Measurements from ENCODE around the gene TRAF1.
"Not testable (repeated sequence)": the region's sequence is repeated elsewhere in the genome, so short reads cannot be mapped to it uniquely, and the experiment has no call there.

The TRAF1 gene, protein sequence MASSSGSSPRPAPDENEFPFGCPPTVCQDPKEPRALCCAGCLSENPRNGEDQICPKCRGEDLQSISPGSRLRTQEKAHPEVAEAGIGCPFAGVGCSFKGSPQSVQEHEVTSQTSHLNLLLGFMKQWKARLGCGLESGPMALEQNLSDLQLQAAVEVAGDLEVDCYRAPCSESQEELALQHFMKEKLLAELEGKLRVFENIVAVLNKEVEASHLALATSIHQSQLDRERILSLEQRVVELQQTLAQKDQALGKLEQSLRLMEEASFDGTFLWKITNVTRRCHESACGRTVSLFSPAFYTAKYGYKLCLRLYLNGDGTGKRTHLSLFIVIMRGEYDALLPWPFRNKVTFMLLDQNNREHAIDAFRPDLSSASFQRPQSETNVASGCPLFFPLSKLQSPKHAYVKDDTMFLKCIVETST

DNA sequence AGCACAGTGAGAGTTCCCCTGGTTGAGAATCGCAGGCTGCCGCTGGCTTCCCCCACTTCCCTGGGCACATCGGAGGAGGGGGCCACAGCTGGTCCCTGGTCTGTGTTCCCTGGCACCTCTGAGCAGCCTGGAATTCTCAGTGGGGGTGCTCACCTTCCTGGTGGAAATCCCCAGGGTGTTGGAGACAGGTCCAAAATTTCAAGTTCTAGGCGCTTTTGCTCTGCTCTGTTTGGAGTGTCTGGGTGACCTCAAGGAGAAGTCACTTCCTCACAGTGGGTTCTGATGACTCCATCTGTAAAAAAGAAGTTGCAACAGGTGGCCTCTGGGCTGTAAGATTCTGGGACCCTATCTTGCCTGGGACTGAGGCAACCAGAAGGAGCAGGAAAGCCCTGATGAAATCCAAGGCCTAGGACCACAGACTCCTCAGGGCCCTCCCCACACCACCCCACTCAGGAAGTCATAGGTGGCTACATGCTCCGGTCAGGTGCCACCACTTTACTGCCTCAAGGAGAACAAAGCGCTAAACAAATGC, at the start of gene TRAF1:
TSS of gene TRAF1 (minus strand) at position 400 of the 532 bp plus-strand sequence. CDS start 721 bp downstream, outside the sequence.
- DNase-seq = no peak

DNA sequence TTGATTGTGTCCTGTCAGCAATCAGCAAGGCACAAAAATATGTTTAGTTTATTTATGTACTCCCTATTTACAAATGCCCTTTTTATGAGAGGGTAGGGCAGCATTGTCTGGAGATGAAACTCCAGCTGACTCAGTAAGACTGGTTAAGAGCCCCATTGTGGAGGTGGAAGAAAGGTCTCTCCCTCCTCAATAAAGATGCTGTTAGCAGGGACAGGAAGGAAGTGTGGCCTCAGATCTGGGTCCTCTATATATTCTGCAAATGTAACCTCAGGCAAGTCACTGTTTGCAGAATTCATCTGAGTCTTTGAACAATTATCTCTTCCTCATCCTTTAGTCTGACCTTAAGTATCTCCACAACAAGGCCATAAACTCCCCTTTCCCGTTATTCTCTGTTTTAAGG, 48.3 kb upstream of the TRAF1 start:
- no peak for DNase-seq

DNA sequence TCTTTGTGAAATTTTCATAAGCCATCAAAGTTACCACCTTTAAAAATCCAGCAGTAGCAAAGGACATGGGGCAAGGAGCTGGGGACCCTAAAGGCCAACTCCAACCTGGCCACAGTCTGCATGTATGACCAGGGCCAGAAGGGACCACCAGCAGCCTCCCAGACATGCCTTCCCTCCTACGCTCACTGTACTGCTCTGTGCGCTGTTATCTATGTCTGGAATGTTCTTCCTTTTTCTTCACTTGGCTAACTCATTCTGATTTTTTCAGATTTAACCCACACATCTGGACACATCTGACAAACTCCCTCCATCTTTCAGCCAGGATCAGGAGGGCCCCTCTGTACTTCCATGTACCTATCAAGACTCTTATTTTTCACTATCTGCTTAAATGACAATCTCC, 47.6 kb upstream of the TRAF1 start:
- no peak for DNase-seq

DNA sequence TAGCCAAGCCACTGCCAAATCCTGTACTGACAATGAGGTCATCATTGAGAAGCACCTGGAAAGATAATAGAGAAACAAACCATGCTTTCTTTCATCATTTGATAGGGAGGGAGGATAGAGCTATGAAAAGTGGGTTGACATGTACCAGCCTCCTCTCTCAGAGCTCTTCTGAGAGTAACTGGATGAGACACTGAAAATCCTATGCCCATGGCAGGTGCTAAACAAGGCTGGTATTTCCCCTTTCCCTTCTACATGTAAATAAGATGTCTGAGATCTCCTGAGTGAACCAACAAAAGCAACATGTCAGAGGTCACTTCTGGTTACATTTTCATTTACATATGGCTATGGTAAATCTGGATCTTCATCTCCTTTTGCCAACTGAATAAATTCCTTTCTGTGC, 45.3 kb upstream of the TRAF1 start:
- no peak for DNase-seq

DNA sequence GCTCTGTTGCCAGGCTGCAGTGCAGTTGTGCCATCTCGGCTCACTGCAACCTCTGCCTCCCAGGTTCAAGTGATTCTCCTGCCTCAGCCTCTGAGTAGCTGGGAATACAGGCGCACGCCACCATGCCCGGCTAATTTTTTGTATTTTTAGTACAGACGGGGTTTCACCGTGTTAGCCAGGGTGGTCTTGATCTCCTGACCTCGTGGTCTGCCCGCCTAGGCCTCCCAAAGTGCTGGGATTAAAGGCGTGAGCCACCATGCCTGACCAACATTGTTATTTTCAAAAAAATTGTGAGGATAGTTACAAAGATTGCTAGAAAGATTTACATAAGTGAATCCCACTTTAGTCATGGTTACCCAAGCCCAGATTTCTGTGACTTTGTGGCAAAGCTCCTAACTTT, 44.9 kb upstream of the TRAF1 start:
- not testable (repeated sequence) for DNase-seq

DNA sequence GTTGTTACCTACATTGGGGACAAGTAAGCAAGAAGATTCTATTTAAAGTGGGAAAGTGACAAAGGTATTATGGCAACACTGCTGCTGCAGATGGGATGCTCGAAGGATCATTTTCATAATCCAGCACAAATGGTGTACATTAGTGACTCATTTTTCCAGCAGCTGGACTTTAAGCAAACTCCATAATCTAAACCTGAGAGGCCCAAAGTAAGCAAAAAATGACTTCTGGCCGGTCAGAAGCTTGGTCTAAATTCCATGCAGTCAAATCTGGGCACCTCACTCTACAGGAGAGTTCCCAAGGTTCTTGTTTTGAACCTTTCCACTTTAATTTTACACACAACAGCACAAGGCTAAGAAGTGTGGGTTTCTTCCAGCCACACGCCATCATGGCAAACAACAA, 43.6 kb upstream of the TRAF1 start:
- DNase-seq = no peak

DNA sequence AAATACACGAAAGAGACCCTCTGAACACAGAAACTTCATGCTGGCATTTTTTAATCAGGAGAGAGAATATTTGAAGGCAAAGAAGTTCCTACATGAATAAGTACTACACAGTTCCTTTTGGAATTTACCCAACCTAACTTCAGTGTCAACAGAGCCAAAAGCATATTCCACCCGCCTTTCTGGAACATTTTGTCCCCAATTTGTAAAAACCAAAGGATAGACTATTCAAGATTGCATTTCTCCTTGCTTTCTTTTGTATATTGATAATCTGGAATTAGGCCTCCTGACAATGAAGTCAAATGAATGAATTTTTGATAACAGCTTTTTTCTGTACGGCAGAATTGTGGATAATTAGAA, 39.4 kb upstream of the TRAF1 start:
- DNase-seq = no peak

DNA sequence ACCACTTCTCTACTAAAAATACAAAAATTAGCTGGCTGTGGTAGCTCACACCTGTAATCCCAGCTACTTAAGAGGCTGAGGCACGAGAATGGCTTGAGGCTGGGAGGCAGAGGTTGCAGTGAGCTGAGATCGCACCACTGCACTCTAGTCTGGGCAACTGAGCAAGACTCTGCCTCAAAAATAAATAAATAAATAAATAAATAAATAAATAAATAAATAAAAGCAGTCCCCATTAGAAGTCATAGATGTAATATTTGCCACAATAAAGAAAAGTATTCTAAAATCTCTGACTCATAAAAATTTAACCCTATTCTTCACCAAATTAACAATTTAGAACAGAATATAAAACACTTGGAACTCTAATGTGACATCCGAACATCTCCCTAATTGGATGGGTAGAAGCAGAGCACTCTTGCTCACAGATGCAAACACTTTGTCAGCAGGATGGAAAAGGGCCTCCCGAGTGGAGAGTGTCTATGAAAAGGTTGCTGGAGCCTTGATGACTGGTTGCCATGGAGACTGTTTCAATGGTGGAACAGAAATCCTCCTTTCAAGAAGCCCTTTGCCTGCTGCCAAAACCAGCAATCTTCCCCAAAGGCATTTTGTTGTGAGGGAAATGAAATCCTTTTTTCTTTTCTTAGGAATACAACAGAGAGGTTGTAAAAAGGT, 38.9 kb upstream of the TRAF1 start:
- peak; percentile 17 to 60 for DNase-seq

DNA sequence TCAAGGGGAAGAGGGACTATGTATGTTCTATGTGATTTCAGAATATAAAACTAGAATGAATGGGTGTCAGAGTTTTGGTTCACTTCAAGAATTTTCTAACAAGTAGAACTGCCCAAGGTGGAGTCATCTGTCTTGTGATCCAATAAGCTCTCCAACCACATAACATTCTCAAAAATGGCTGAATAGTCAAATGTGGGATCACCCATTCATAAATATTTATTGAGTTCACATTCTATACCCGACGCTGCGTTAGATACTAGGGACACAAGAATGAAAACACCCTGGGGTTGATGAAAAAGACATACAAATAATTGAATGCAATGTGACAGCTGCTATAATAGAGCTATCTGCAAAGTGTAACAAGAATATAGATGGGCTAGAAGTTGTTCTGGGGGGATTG, 35.3 kb upstream of the TRAF1 start:
- no peak for DNase-seq

DNA sequence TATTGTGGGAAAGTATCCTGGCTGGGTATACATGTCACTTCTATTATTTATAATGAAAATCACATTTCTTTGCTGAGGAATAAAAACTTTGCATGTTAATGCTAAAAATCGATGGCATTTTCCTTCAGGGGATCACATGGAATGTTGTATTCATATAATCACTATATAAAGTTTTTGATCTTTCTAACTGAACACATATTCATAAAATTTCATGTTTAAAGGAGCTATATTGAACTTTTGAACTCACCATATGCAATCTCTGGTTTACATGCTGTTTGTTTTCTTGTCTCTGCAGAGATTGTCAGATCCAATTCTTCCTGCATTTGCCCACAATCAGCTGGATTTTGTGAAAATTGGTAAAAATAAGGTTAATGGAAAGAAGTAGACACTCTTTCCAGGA, 33.4 kb upstream of the TRAF1 start:
- no peak for DNase-seq

DNA sequence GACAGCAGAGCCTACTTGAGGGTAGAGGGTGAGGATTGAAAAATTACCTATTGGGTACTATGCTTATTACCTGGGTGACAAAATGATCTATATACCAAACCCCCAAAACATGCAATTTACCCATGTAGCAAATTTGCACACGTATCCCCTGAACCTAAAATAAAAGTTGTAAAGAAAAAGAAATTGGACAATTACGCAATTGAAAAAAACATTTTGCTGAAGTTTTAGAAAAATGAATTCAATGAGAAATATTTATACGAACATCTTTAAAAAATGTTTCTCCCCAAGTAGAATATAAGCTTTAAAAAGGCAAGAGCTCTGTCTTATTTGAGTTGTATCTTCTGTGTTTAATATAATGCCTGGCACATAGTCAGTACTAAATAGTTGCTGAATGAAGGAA, 30.3 kb upstream of the TRAF1 start:
- no peak for DNase-seq

DNA sequence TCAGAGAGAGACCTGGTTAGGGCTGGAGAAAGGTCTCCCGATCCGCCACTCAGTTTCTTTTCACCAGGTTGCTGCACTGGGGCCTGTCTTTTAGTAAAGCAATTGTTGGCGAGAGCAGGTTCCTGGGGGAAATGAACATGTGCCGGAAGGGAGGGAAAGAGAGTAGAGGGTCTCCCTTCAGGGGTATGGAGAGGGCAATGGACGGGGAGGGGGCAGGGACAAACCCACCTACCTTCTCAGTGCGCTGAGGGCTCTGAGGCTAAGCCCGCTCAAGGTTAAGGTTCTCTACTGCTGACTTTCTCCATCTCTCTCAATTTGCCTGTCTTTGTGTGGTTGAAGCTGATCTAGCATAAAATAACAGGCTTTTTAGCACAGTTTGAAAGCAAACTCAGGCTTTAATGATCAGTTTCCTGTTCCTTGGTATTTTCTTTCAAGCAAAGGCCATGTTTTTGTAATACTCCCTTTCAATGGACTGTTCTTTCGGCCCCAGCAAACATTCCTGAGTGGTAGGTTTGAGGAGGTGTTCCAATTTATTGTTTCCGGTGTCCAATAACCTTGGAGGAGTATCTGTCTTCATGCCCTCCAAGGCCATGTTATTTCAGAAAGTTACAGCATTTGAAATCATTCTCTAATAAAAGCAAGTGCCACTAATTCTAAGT, 25.5 kb upstream of the TRAF1 start:
- no peak for DNase-seq

DNA sequence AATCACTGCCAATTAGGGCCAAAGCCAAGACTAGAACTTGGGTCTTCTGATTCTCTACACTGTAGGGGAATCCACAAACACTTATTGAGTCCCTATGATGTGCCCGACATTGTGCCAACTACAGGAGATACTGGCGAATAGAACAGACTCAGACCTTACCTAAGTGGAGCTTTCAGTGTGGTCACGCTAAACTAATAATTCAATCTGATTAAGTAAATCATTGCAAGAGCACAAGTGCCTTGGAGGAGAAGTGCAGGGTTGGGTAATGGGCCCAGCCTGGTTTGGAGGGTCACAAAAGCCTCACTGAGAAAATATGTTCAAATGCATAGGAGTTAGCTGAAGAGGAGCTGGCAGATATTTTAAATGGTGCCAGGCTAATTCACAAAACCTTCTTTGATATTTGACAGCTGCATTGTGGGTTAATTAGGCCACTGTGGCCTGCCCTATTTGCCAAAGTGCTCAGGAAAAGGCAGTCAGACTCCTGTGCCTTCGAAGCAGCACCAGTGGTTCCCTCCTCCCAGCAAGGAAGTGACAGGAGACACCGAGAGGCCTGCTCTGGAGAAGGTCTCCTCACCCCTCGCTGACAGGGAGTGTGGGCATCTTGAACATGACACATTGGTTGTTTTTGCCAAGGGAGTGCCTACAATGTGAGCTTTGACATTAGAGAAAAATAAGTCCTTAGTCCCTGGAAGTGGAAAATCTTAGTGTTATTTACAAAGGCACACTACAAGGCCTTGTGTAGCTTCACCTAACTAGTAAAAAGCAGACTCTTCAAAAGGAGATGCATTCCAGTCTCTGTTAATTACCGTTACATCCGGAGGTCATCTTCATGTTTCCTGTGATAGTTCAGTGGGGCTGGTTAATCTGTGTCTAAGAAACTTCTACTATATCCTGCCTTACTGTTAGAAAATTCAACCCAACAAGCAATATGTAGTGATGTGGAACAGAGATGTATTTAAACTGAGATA, 24.1 kb upstream of the TRAF1 start:
- no peak for DNase-seq

DNA sequence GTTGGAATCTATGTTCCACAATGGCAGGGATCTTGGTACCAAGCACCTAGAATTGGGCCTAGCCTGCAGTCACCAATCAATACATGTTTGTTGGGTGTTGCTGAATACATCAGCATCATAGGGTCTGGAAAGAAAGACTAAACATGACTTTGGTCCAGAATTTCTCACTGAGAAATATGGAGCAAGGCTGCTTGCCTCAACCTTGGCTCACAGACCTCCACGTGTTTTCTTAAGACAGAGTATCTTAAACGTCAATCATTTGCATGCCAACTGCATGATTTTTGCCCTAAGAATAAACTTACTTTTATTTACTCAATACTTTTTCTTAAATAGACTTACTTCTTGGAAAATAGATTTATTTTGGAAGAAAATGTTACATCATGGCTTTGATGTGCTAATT, 22.7 kb upstream of the TRAF1 start:
- DNase-seq = no peak

DNA sequence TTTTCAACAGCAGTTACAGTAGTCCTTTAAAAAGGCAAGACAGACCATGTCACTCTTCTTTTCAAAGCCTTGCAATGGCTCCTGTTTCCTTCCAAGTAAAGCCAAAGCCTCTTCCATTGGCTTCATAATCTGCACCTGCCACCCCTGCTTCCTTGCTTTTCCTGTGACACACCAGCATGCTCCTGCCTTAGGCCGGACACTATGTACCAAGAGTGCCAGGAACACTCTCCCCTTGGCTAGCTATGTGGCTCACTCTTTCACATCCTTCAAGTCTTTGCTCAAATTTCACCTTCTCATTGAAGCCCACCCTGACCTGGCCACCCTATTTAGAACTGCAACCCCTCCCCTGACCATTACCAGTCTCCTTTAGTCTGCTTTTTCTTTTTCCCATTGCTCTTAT, 22.2 kb upstream of the TRAF1 start:
- no peak for DNase-seq

DNA sequence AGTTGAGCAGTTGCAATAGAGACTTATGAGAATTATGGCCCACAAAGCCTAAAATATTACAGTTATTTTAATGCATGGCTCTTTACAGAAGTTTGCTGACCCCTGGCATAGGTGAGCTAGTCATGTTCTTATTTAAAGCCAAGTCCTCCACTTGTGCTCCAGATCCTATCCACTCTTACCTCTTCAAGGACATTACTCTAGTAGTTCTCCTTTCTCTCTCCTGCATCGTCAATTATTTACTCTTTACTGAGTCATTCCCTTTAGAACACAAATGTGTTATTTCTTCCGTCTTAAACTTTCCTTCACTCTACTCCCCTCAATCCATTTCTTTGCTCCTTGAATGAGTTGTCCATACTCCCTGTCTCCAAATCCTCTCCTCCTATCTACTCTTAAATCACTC, 20.6 kb upstream of the TRAF1 start:
- no peak for DNase-seq

DNA sequence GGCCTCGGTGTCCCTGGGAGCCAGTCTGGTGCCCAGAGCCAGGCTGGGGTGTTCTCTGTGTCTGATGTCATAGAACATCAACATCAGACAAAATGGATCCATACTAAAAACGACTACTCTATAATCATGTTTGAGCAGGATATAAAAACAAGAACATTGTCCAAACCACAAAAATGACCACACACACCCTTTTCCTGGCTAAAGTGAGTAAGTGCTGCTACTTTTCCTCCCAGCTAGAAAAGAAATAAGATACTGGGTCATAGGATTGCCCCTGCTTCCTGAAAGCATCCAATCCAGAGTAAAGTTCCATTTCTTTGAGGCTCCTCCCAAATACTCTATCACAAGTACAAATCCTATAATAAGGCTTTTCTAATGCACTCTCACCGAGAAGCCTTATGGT, 19.7 kb upstream of the TRAF1 start:
- DNase-seq = no peak

DNA sequence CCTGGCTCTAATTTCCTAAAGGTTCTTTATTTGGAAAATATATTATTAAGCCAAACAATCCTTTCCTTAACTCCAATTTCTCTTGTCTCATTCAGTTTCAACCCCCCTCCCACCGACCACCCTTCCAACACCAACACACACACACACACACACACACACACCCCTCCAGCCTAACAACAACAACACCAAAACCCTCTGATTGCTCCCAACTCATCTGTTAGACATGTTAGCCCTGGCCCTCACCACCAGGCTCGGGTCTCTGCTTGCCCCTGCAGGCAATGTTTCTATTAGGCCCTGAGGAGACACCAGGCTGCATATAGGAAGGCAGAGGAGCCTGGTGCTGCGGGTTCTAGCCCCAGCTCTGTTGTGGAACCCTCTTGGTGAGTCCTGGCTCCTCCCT, 18.4 kb upstream of the TRAF1 start:
- no peak for DNase-seq

DNA sequence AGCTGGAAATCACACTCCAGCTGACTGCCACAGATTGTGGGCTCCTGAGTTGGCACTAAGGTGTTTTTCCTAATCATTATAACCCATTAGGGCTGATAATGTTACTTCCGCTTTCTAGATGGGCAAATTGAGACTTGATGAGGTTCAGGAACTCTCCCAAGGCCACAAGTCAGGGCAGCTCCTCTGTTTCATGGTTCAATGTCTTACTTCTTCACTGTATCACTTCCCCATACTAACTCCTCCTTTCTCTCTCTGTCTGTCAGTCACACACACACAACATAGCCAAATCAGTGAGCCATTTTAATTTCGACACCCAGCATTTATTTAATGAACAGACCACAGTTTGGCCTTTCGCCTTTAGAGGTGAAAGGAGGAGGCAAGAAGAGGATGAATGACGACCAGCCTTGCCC, 17.8 kb upstream of the TRAF1 start:
- no peak for DNase-seq

DNA sequence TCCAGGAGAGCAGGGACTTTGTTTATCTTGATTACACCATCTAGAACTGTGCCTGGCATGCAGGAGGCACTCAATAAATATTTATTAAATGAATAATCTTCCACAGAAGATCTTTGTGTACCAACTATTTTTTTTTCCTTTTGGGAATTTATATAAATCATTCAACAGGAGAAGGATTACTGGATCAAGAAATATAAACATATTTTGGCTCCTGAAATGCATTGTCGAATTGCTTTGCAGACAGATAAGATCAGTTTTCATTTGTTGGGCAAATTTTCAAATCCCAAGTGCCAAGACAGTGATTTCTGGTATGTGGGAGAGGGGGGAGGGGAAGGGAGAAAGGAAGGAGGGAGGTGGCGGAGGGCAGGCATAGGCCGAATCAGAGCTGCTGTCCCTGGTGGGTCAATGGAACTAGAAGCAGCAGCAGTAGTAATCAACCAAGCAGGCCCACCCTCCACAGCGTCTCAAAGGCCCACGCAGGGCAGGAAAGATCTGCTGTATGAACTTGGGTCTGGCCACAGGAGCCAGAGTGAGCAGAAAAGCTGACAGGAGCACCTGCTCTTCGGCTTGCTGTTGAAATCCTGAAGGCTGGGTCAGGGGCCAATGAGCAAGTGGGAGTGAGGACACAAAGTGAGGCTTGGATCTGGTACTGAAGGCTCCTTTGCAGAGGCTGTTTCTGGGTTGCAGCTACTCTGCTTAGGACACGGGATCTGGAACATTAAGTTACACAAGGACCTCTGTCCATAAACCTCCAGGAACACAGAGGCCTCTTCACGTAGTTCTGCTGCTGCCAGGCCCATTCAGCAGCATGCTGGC, 15.8 kb upstream of the TRAF1 start:
- DNase-seq = no peak

DNA sequence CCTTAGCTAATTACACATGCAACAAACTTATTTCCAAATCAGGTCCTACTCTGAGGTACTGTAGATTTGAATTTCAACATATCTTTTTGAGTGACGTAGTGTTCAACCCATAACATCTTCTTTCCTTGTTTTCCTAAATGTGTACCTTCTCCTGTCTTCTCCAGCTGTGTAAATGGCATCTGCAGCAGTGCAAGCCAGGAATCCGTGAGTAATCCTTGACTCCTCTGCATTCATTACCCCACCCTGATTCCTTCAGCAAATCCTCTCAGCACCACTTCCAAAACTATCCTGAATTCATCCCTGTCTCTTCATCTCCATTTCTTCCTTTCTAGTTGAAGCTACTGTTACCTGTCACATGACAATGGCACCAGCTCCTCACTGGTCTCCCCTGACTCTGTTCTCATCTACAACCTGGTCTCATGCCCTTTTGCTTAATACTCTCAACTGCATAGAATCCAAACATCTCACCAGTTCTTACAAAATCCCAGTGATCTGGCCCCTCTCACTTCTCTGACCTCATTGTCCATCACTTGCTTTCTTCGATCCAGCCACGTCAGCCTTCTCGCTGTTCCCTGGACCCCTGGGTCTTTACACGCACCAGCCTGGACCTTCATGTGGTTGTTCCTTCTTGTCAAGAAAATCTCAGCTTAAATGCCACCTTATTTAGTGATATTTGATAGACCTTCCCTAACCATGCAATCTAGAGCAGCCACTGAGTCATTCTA, 14.6 kb upstream of the TRAF1 start:
- DNase-seq = no peak

Measured in hippocampal formation (tissue), 2 donors.